H1 (cell line): Measurements from ENCODE around the gene SF3B2. TPM values are rescaled to one million over a fixed set of nuclear protein-coding genes. Genes with fewer than 3 reads are reported as not detected.

Source experiments
- ATF2 ChIP-seq: IDR thresholded peaks from 2 replicates; pipeline ENCODE4 v1.6.1; 2012; ENCODE audit warnings: low read length, inconsistent platforms
- CBX8 ChIP-seq: fragments of 300-800, 300-1000 bp; sonication (generic); IDR thresholded peaks from 2 replicates; pipeline ENCODE4 v1.7.1; 2016; ENCODE audit warnings: low read depth, low read length, borderline replicate concordance
- CTCF ChIP-seq, 3 experiments: IDR thresholded peaks; 1 replicate in 2 of 3; 2 replicates in 1 of 3; pipeline versions ENCODE4 v1.5.1 to v1.6.1; 2011; ENCODE audit warnings: low read length in 3 of 3, mild to moderate bottlenecking in 3 of 3, inconsistent platforms in 2 of 3, low read depth in 1 of 3, moderate library complexity in 1 of 3; ENCODE audit not compliant: insufficient read depth in 1 of 3; ENCODE audit errors: control extremely low read depth in 1 of 3
- EP300 ChIP-seq, 2 experiments: IDR thresholded peaks; 1 replicate in 1 of 2; 2 replicates in 1 of 2; pipeline ENCODE4 v1.6.1; 2011 to 2012; ENCODE audit warnings: low read depth in 2 of 2, low read length in 2 of 2, mild to moderate bottlenecking in 2 of 2, borderline replicate concordance in 1 of 2, inconsistent platforms in 1 of 2, moderate library complexity in 1 of 2
- HDAC6 ChIP-seq: IDR thresholded peaks from one replicate; pipeline ENCODE4 v1.7.1; 2012; ENCODE audit warnings: low read depth, mild to moderate bottlenecking, inconsistent platforms, low read length, moderate library complexity
- MAX ChIP-seq: IDR thresholded peaks from 2 replicates; pipeline ENCODE4 v1.6.1; 2012; ENCODE audit warnings: inconsistent platforms
- RXRA ChIP-seq: IDR thresholded peaks from 2 replicates; pipeline ENCODE4 v1.6.1; 2011; ENCODE audit warnings: low read depth, mild to moderate bottlenecking, low read length, moderate library complexity; ENCODE audit not compliant: insufficient read depth
- TAF7 ChIP-seq: optimal IDR thresholded peaks from 2 replicates; pipeline ENCODE3; 2011; ENCODE audit warnings: low read depth, mild to moderate bottlenecking, inconsistent platforms, low read length, moderate library complexity, borderline replicate concordance
- polyA plus RNA-seq, 7 experiments: library from polyadenylated mRNA; depleted of rRNA in 3 of 7; stranded (reverse) in 5 of 7; unstranded in 2 of 7; fragments of >200 nt in 5 of 7; fragments of 200-250 nt in 2 of 7; gene quantifications; 1 replicate in 5 of 7; 2 replicates in 1 of 7; 4 replicates in 1 of 7; pipeline versions ENCODE4 v1.2.1 to v1.2.3, GENCODE V29; 2011 to 2013; ENCODE audit warnings: missing spikeins in 2 of 7, mixed read lengths in 2 of 7
- total RNA-seq: library from RNA; stranded (reverse); fragmentation: NEBNext Ultra II Directional; extraction: Animal tissue kit (Norgen Biotek cat#: 25700); gene quantifications from 2 replicates; pipeline ENCODE4 v1.2.1, GENCODE V29; 2021

The SF3B2 gene
- total and polyA plus RNA-seq, 2 of the 8 experiments (the other 6 are each of a cell fraction or from before 2014, with no cell fraction given) = 182 to 237 TPM

- TF ChIP-seq RXRA (no peak), HDAC6 (no peak), MAX (no peak), ATF2 (no peak), CBX8 (no peak), CTCF (IDR thresholded peaks at IDR 0.05; ENCODE audit: control extremely low read depth in 1 of 3, insufficient read depth in 1 of 3, low read depth in 1 of 3, low read length in 3 of 3) (no peak), TAF7 (no peak), EP300 (IDR thresholded peaks at IDR 0.05; ENCODE audit: borderline replicate concordance in 1 of 2, low read depth in 2 of 2, low read length in 2 of 2) (no peak)
Measured at GRCh38 chr11:66118847-66119246, 66.7 kb downstream of the SF3B2 start (continued).

Other genes starting within 250 kb of the SF3B2 start
- gene SNX32, start 218.4 kb upstream of the SF3B2 start, total RNA-seq = 1.1 and 2.2 TPM in 2 replicates
- gene SNX32, start 218.4 kb upstream of the SF3B2 start, polyA plus RNA-seq (2011; rRNA removed) = 0.76 and 1.4 TPM in 2 replicates
- 1,252 and 1,270 TPM in 2 replicates for gene CFL1, start 194.2 kb upstream of the SF3B2 start, total RNA-seq
- 1,365 and 1,809 TPM in 2 replicates for gene CFL1, start 194.2 kb upstream of the SF3B2 start, polyA plus RNA-seq (2011; rRNA removed)
- gene MUS81, start 191.9 kb upstream of the SF3B2 start, total RNA-seq = 30.2 and 36.0 TPM in 2 replicates
- 31.5 and 44.1 TPM in 2 replicates for gene MUS81, start 191.9 kb upstream of the SF3B2 start, polyA plus RNA-seq (2011; rRNA removed)
- 8.8 and 9.7 TPM in 2 replicates for gene EFEMP2, start 179.6 kb upstream of the SF3B2 start, total RNA-seq
- gene EFEMP2, start 179.6 kb upstream of the SF3B2 start, polyA plus RNA-seq (2011; rRNA removed) = 17.2 and 24.2 TPM in 2 replicates
- not detected in 2 replicates for gene CTSW, start 172.5 kb upstream of the SF3B2 start, total RNA-seq
- not detected in 2 replicates for gene CTSW, start 172.5 kb upstream of the SF3B2 start, polyA plus RNA-seq (2011; rRNA removed)
- 74.3 and 79.9 TPM in 2 replicates for gene FIBP, start 163.9 kb upstream of the SF3B2 start, total RNA-seq
- gene FIBP, start 163.9 kb upstream of the SF3B2 start, polyA plus RNA-seq (2011; rRNA removed) = 173 and 184 TPM in 2 replicates
- 30.8 and 33.3 TPM in 2 replicates for gene CCDC85B, start 161.7 kb upstream of the SF3B2 start, total RNA-seq
- gene CCDC85B, start 161.7 kb upstream of the SF3B2 start, polyA plus RNA-seq (2011; rRNA removed) = 19.8 and 40.6 TPM in 2 replicates
- gene FOSL1, start 152.0 kb upstream of the SF3B2 start, total RNA-seq = 6.3 and 7.5 TPM in 2 replicates
- 7.2 and 11.6 TPM in 2 replicates for gene FOSL1, start 152.0 kb upstream of the SF3B2 start, polyA plus RNA-seq (2011; rRNA removed)
- gene C11orf68, start 133.3 kb upstream of the SF3B2 start, total RNA-seq = 24.0 and 24.1 TPM in 2 replicates
- 51.2 and 68.5 TPM in 2 replicates for gene C11orf68, start 133.3 kb upstream of the SF3B2 start, polyA plus RNA-seq (2011; rRNA removed)
- gene DRAP1, start 132.9 kb upstream of the SF3B2 start, total RNA-seq = 98.7 and 108 TPM in 2 replicates
- 62.5 and 81.2 TPM in 2 replicates for gene DRAP1, start 132.9 kb upstream of the SF3B2 start, polyA plus RNA-seq (2011; rRNA removed)
- gene TSGA10IP, start 106.9 kb upstream of the SF3B2 start, total RNA-seq = 1.3 and 1.9 TPM in 2 replicates
- 6.0 and 8.2 TPM in 2 replicates for gene TSGA10IP, start 106.9 kb upstream of the SF3B2 start, polyA plus RNA-seq (2011; rRNA removed)
- gene SART1, start 90.6 kb upstream of the SF3B2 start, total RNA-seq = 46.1 and 48.5 TPM in 2 replicates
- gene SART1, start 90.6 kb upstream of the SF3B2 start, polyA plus RNA-seq (2011; rRNA removed) = 9.7 and 22.4 TPM in 2 replicates
- gene EIF1AD, start 50.2 kb upstream of the SF3B2 start, total RNA-seq = 35.8 and 39.9 TPM in 2 replicates
- 29.5 and 32.6 TPM in 2 replicates for gene EIF1AD, start 50.2 kb upstream of the SF3B2 start, polyA plus RNA-seq (2011; rRNA removed)
- gene BANF1, start 49.9 kb upstream of the SF3B2 start, total RNA-seq = 330 and 345 TPM in 2 replicates
- gene BANF1, start 49.9 kb upstream of the SF3B2 start, polyA plus RNA-seq (2011; rRNA removed) = 467 and 516 TPM in 2 replicates
- gene CST6, start 40.4 kb upstream of the SF3B2 start, total RNA-seq = 1.6 and 1.8 TPM in 2 replicates
- gene CST6, start 40.4 kb upstream of the SF3B2 start, polyA plus RNA-seq (2011; rRNA removed) = 7.6 and 8.6 TPM in 2 replicates
- not detected in 2 replicates for gene CATSPER1, start 25.9 kb upstream of the SF3B2 start, total RNA-seq
- not detected in 2 replicates for gene CATSPER1, start 25.9 kb upstream of the SF3B2 start, polyA plus RNA-seq (2011; rRNA removed)
- gene GAL3ST3, start 3.2 kb upstream of the SF3B2 start, total RNA-seq = 21.1 and 21.4 TPM in 2 replicates
- gene GAL3ST3, start 3.2 kb upstream of the SF3B2 start, polyA plus RNA-seq (2011; rRNA removed) = 21.1 and 35.0 TPM in 2 replicates
- gene PACS1, start 17.9 kb downstream of the SF3B2 start, total RNA-seq = 34.4 and 36.0 TPM in 2 replicates
- gene PACS1, start 17.9 kb downstream of the SF3B2 start, polyA plus RNA-seq (2011; rRNA removed) = 11.5 and 20.4 TPM in 2 replicates
- gene KLC2, start 205.3 kb downstream of the SF3B2 start, total RNA-seq = 41.8 and 42.5 TPM in 2 replicates
- 17.3 and 28.6 TPM in 2 replicates for gene KLC2, start 205.3 kb downstream of the SF3B2 start, polyA plus RNA-seq (2011; rRNA removed)
- 100 and 106 TPM in 2 replicates for gene RAB1B, start 216.3 kb downstream of the SF3B2 start, total RNA-seq
- 217 and 306 TPM in 2 replicates for gene RAB1B, start 216.3 kb downstream of the SF3B2 start, polyA plus RNA-seq (2011; rRNA removed)
- gene CNIH2, start 225.8 kb downstream of the SF3B2 start, total RNA-seq = 15.8 and 17.0 TPM in 2 replicates
- gene CNIH2, start 225.8 kb downstream of the SF3B2 start, polyA plus RNA-seq (2011; rRNA removed) = 11.6 and 12.5 TPM in 2 replicates
- 70.1 and 75.9 TPM in 2 replicates for gene YIF1A, start 236.8 kb downstream of the SF3B2 start, total RNA-seq
- gene YIF1A, start 236.8 kb downstream of the SF3B2 start, polyA plus RNA-seq (2011; rRNA removed) = 178 and 248 TPM in 2 replicates
- gene TMEM151A, start 239.5 kb downstream of the SF3B2 start, total RNA-seq = 2.4 and 3.2 TPM in 2 replicates
- 3.2 and 4.5 TPM in 2 replicates for gene TMEM151A, start 239.5 kb downstream of the SF3B2 start, polyA plus RNA-seq (2011; rRNA removed)